Sigmoid colon (tissue), 7 donors: ENCODE results near the gene ARID5A. TPM values are rescaled to one million over a fixed set of nuclear protein-coding genes. Genes with fewer than 3 reads are reported as not detected.
"Not testable (repeated sequence)": the region's sequence is repeated elsewhere in the genome, so short reads cannot be mapped to it uniquely, and the experiment has no call there.

Experiments used
- DNase-seq: peaks from one replicate; pipeline ENCODE4 v3.0.0-alpha.2; 2019
- H3K27ac ChIP-seq, 4 donors: fragments of 200-600 bp; sonication (generic); one replicate each; pipeline ENCODE4 v1.5.1; 2016 to 2019; ENCODE audit warnings: mild to moderate bottlenecking in 1 of 4
- H3K27me3 ChIP-seq, 3 donors: fragments of 200-600 bp; sonication (generic); one replicate each; pipeline ENCODE4 v1.5.1; 2019; ENCODE audit warnings: mild to moderate bottlenecking in 1 of 3
- H3K36me3 ChIP-seq, 4 donors: fragments of 200-600 bp; sonication (generic); one replicate each; pipeline ENCODE4 v1.5.1; 2016 to 2019
- H3K4me1 ChIP-seq, 4 donors: fragments of 200-600 bp; sonication (generic); one replicate each; pipeline ENCODE4 v1.5.1; 2017 to 2019
- H3K4me3 ChIP-seq, 4 donors: fragments of 200-600 bp; sonication (generic); one replicate each; pipeline ENCODE4 v1.5.1; 2017 to 2019; ENCODE audit warnings: mild to moderate bottlenecking in 2 of 4, moderate library complexity in 1 of 4
- H3K9me3 ChIP-seq, 4 donors: fragments of 200-600 bp in 3 of 4; sonication (generic) in 3 of 4; one replicate each; pipeline versions ENCODE4 v1.5.1 to v1.6.1; 2013 to 2019
- CTCF ChIP-seq, 4 experiments: fragments of 450-650 bp in 3 of 4; fragments of 200-600 bp in 1 of 4; IDR thresholded peaks; one replicate each; pipeline ENCODE4 v1.5.1; 2016 to 2019; ENCODE audit warnings: antibody characterized with exemption in 4 of 4, mild to moderate bottlenecking in 3 of 4, moderate library complexity in 2 of 4
- EP300 ChIP-seq, 4 donors: sonication (generic); formaldehyde crosslinking; IDR thresholded peaks; one replicate each; pipeline ENCODE4 v1.6.1; 2017; ENCODE audit warnings: antibody characterized with exemption in 4 of 4
- POLR2A ChIP-seq, 2 donors: fragments of 450-650 bp; IDR thresholded peaks; one replicate each; pipeline ENCODE4 v1.6.1; 2016; ENCODE audit warnings: antibody characterized with exemption in 2 of 2, mild to moderate bottlenecking in 2 of 2, moderate library complexity in 2 of 2
- POLR2AphosphoS5 ChIP-seq, 4 donors: sonication (generic); formaldehyde crosslinking; IDR thresholded peaks; one replicate each; pipeline ENCODE4 v1.6.1; 2017; ENCODE audit warnings: antibody characterized with exemption in 4 of 4
- WGBS, 2 donors: extraction: QIAGEN DNeasy Blood & Tissue Kit; methylation state at CpG; one replicate each; pipeline ENCODE4 v1.1.7; 2013; 5-methylcytosine and 5-hydroxymethylcytosine counted together
- intact Hi-C: fragments of 100-400 bp; cut with DNase I; formaldehyde crosslinking; loops from one replicate; pipeline ENCODE4 v1.15.1; 2023
- polyA plus RNA-seq, 3 donors: library from polyadenylated mRNA; stranded (reverse); fragments of 200-250 nt; gene quantifications; one replicate each; pipeline ENCODE4 v1.2.3, GENCODE V29; 2013
- total RNA-seq, 4 donors: library from RNA; depleted of rRNA; stranded (reverse); fragments of >200 nt; gene quantifications; one replicate each; pipeline ENCODE4 v1.1.0, GENCODE V29; 2016
- donor health status: healthy with polysubstance abuse.
- donor health status: Bipolar disorder and iron deficiency.
- donor health status: healthy.

The ARID5A gene
- total and polyA plus RNA-seq, 7 donors: 7.8 to 179 (median 17.9) TPM

GRCh38 chr2:96493072-96493471 lies 43.5 kb upstream of the ARID5A start:
- Histone ChIP-seq H3K4me1 (no peaks in the 10 kb centered on the region), H3K9me3 (peaks cover 0 to 5% (median 2%) of the 10 kb centered on the region in 4 donors), H3K27me3 (no peaks in the 10 kb centered on the region), H3K27ac (no peak overlapping the region), H3K36me3 (no peaks in the 10 kb centered on the region), H3K4me3 (no peak overlapping the region)
- intact Hi-C loops: no loop called here
- DNase-seq: no peak
- 92 to 95% methylated on average over 5 of the region's 5 CpGs for WGBS, 2 donors
- TF ChIP-seq POLR2A (IDR thresholded peaks at IDR 0.05): no peak
- TF ChIP-seq POLR2AphosphoS5 (IDR thresholded peaks at IDR 0.05): no peak
- no peak for TF ChIP-seq CTCF (IDR thresholded peaks at IDR 0.05)
- TF ChIP-seq EP300 (IDR thresholded peaks at IDR 0.05): no peak

GRCh38 chr2:96494188-96494587 lies 42.4 kb upstream of the ARID5A start:
- WGBS, 2 donors: 93 to 96% methylated on average over 1 of the region's 1 CpG
- Histone ChIP-seq H3K4me3 (no peak overlapping the region), H3K4me1 (no peaks in the 10 kb centered on the region), H3K36me3 (no peaks in the 10 kb centered on the region), H3K9me3 (peaks cover 0 to 5% (median 2%) of the 10 kb centered on the region in 4 donors), H3K27ac (no peak overlapping the region), H3K27me3 (no peaks in the 10 kb centered on the region)
- intact Hi-C loops: no loop called here
- no peak for DNase-seq
- TF ChIP-seq EP300 (IDR thresholded peaks at IDR 0.05): no peak
- no peak for TF ChIP-seq POLR2A (IDR thresholded peaks at IDR 0.05)
- no peak for TF ChIP-seq CTCF (IDR thresholded peaks at IDR 0.05)
- TF ChIP-seq POLR2AphosphoS5 (IDR thresholded peaks at IDR 0.05): no peak

- no peak for TF ChIP-seq POLR2AphosphoS5 (IDR thresholded peaks at IDR 0.05)
- TF ChIP-seq POLR2A (IDR thresholded peaks at IDR 0.05): no peak
- TF ChIP-seq CTCF (IDR thresholded peaks at IDR 0.05): no peak
- no peak for TF ChIP-seq EP300 (IDR thresholded peaks at IDR 0.05)
- Histone ChIP-seq H3K9me3 (peaks cover 0 to 5% (median 2%) of the 10 kb centered on the region in 4 donors), H3K4me1 (no peaks in the 10 kb centered on the region), H3K27me3 (peaks cover 7 to 11% (median 10%) of the 10 kb centered on the region in 3 donors), H3K27ac (no peak overlapping the region), H3K36me3 (no peaks in the 10 kb centered on the region), H3K4me3 (no peak overlapping the region)
- WGBS, 2 donors: 76 to 78% methylated on average over 6 of the region's 6 CpGs
- intact Hi-C loops: no loop called here
- no peak for DNase-seq
Measured at GRCh38 chr2:96495982-96496629, 40.4 kb upstream of the ARID5A start.

GRCh38 chr2:96498021-96498431 lies 38.5 kb upstream of the ARID5A start:
- Histone ChIP-seq H3K4me1 (peaks cover 0 to 7% (median 0%) of the 10 kb centered on the region in 4 donors), H3K27me3 (peaks cover 7 to 29% (median 28%) of the 10 kb centered on the region in 3 donors), H3K9me3 (peaks cover 0 to 5% (median 2%) of the 10 kb centered on the region in 4 donors), H3K27ac (no peak overlapping the region), H3K36me3 (no peaks in the 10 kb centered on the region), H3K4me3 (no peak overlapping the region)
- TF ChIP-seq POLR2A (IDR thresholded peaks at IDR 0.05): no peak
- no peak for TF ChIP-seq CTCF (IDR thresholded peaks at IDR 0.05)
- no peak for TF ChIP-seq EP300 (IDR thresholded peaks at IDR 0.05)
- TF ChIP-seq POLR2AphosphoS5 (IDR thresholded peaks at IDR 0.05): no peak
- no peak for DNase-seq
- intact Hi-C loops: no loop called here
- 86 to 87% methylated on average over 12 of the region's 12 CpGs for WGBS, 2 donors

- peaks cover 7 to 30% (median 28%) of the 10 kb centered on the region in 3 donors for H3K27me3 ChIP-seq
- H3K9me3 ChIP-seq, H3K4me3 ChIP-seq, DNase-seq, H3K27ac ChIP-seq, H3K4me1 ChIP-seq, H3K36me3 ChIP-seq, intact Hi-C loops: not testable (repeated sequence)
- 89 to 96% methylated on average over 6 of the region's 6 CpGs for WGBS, 2 donors
Measured at GRCh38 chr2:96498611-96499010, 37.9 kb upstream of the ARID5A start.
